Measurements from ENCODE around the gene VPS26C.

The VPS26C gene

DNA sequence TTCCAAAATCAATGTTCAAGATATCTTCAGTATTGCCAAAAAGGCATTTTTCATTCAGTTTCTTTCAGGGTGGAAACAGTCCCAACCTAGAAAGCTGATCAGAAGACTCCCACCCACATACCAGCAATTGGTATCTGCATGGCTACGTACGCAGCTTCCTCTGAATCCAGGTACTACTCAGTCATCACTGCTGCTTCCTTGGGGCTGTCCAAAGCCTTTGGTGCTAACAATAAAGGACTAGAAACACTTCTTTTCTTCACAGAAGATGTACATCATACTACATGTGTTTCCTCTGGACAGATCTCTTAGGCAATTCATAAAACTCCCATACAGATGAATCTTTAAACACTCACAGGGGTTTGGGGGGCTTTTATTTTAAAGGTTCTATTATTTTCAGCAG, 29.8 kb downstream of the VPS26C start (continued):
- TF ChIP-seq CSRNP3 (CRISPR knock-in tag; IDR thresholded peaks at IDR 0.05) (no peak), PPARA (CRISPR knock-in tag; IDR thresholded peaks at IDR 0.05; ENCODE audit: borderline replicate concordance) (no peak), ARNTL (CRISPR knock-in tag; IDR thresholded peaks at IDR 0.05; ENCODE audit: borderline replicate concordance, low read depth) (no peak), ZNF8 (CRISPR knock-in tag; IDR thresholded peaks at IDR 0.05) (no peak), ZNF70 (CRISPR knock-in tag; IDR thresholded peaks at IDR 0.05) (no peak), GLIS3 (CRISPR knock-in tag; IDR thresholded peaks at IDR 0.05) (no peak)

GRCh38 chr21:37233551-37234146, 33.5 kb downstream of the VPS26C start:
- no peak for TF ChIP-seq CSRNP3 (CRISPR knock-in tag; IDR thresholded peaks at IDR 0.05)
- no peak for TF ChIP-seq ARNTL (CRISPR knock-in tag; IDR thresholded peaks at IDR 0.05; ENCODE audit: borderline replicate concordance, low read depth)
- no peak for TF ChIP-seq ZNF565 (CRISPR knock-in tag; conservative IDR thresholded peaks at IDR 0.05; ENCODE audit: low read depth)
- no peak for TF ChIP-seq PATZ1 (CRISPR knock-in tag; IDR thresholded peaks at IDR 0.05; ENCODE audit: borderline replicate concordance)
- no peak for TF ChIP-seq PPARA (CRISPR knock-in tag; IDR thresholded peaks at IDR 0.05; ENCODE audit: borderline replicate concordance)
- TF ChIP-seq GLIS3 (CRISPR knock-in tag; IDR thresholded peaks at IDR 0.05): no peak
- no peak for TF ChIP-seq CSDC2 (CRISPR knock-in tag; IDR thresholded peaks at IDR 0.05)
- no peak for TF ChIP-seq SNAI2 (CRISPR knock-in tag; IDR thresholded peaks at IDR 0.05)
- TF ChIP-seq, protein P1, sequence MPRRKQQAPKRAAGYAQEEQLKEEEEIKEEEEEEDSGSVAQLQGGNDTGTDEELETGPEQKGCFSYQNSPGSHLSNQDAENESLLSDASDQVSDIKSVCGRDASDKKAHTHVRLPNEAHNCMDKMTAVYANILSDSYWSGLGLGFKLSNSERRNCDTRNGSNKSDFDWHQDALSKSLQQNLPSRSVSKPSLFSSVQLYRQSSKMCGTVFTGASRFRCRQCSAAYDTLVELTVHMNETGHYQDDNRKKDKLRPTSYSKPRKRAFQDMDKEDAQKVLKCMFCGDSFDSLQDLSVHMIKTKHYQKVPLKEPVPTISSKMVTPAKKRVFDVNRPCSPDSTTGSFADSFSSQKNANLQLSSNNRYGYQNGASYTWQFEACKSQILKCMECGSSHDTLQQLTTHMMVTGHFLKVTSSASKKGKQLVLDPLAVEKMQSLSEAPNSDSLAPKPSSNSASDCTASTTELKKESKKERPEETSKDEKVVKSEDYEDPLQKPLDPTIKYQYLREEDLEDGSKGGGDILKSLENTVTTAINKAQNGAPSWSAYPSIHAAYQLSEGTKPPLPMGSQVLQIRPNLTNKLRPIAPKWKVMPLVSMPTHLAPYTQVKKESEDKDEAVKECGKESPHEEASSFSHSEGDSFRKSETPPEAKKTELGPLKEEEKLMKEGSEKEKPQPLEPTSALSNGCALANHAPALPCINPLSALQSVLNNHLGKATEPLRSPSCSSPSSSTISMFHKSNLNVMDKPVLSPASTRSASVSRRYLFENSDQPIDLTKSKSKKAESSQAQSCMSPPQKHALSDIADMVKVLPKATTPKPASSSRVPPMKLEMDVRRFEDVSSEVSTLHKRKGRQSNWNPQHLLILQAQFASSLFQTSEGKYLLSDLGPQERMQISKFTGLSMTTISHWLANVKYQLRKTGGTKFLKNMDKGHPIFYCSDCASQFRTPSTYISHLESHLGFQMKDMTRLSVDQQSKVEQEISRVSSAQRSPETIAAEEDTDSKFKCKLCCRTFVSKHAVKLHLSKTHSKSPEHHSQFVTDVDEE (CRISPR knock-in tag; IDR thresholded peaks at IDR 0.05): no peak
- no peak for TF ChIP-seq BACH2 (CRISPR knock-in tag; IDR thresholded peaks at IDR 0.05; ENCODE audit: borderline replicate concordance)
- TF ChIP-seq RARB (CRISPR knock-in tag; IDR thresholded peaks at IDR 0.05): no peak
- TF ChIP-seq ZFP3 (CRISPR knock-in tag; IDR thresholded peaks at IDR 0.05): no peak
- TF ChIP-seq ZC3H10 (CRISPR knock-in tag; IDR thresholded peaks at IDR 0.05): no peak
- no peak for TF ChIP-seq ESRRG (CRISPR knock-in tag; IDR thresholded peaks at IDR 0.05)
- no peak for TF ChIP-seq ISL1 (CRISPR knock-in tag; IDR thresholded peaks at IDR 0.05)
- no peak for ATAC-seq

DNA sequence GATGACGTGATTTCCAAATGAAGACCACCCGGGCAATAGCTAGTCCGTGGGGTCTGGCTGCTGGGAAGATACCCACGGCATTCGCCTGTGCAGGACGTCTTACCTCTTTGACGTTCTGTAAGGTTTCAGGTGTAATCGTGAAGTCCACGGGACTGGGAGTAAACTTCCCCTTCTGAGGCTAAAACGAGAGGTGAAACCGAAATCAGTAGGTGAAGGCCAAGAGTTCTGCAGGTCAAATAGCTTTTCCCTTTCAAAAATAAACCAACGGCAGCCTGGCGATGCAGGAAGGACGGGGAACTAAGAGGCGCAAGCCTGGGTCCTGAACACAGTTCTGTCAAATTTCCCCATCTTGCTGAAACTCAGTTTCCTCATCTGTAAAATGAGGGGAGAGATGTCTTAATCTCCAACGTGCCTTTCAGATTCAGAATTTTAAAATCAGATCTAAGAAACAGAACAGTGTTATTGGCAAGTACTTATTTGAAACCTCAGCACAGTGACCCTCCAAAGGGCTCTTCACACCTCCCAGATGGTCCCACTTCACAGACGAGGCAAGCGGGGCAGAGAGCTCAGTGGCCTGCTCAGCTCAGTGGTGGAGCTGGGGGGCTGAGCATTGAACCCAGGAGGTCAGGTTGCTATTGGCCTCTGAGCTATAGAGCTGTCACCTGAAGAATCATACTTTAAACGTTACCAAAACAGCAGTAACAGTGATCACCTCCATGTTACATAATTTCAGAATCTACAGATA, 34.7 kb downstream of the VPS26C start:
- no peak for ATAC-seq
- no peak for TF ChIP-seq ISL1 (CRISPR knock-in tag; IDR thresholded peaks at IDR 0.05)
- TF ChIP-seq POU6F1 (CRISPR knock-in tag; IDR thresholded peaks at IDR 0.05; ENCODE audit: borderline replicate concordance, low read depth): no peak
